Panc1 (cell line): ENCODE measurements around the gene DNASE1L2. TPM values are rescaled to one million over a fixed set of nuclear protein-coding genes. Genes with fewer than 3 reads are reported as not detected.

Source experiments
- ATAC-seq: fragments of 200-7000 bp; cut with Tn5 transposase; 2 replicates; pipeline ENCODE4 v1.9.1; 2020; ENCODE audit warnings: mild to moderate bottlenecking, moderate library complexity
- BruUV-seq: library from RNA; stranded (reverse); fragments of 400-500 nt; replicated peaks from 2 replicates; lab custom pipeline; 2021; lab: Mats Ljungman, UMichigan
- CTCF ChIA-PET: fragments of 300-600 bp; sonication (Branson Sonifier 250); formaldehyde crosslinking; loops from one replicate; lab custom pipeline; 2022; ENCODE audit warnings: antibody characterized with exemption; lab: Charles Lee
- POLR2A ChIA-PET: fragments of 300-600 bp; sonication (Branson Sonifier 250); formaldehyde crosslinking; loops from one replicate; lab custom pipeline; 2022; ENCODE audit warnings: antibody characterized with exemption; lab: Charles Lee
- DNase-seq: peaks from one replicate; pipeline ENCODE4 v3.0.0-alpha.2; 2010; ENCODE audit warnings: low read depth, low spot score
- H3K27ac ChIP-seq: 2 replicates; pipeline ENCODE4 v1.5.1; 2011; ENCODE audit warnings: mild to moderate bottlenecking, low read length, inconsistent platforms
- H3K27me3 ChIP-seq: fragments of 200-500 bp; sonication (Bioruptor generic); 2 replicates; pipeline ENCODE4 v1.6.0; 2014; ENCODE audit warnings: low read length, inconsistent platforms; ENCODE audit not compliant: control insufficient read depth, insufficient read depth
- H3K36me3 ChIP-seq: fragments of 200-500 bp; sonication (Bioruptor generic); 2 replicates; pipeline ENCODE4 v1.5.1; 2014; ENCODE audit warnings: inconsistent platforms, mild to moderate bottlenecking, low read length, moderate library complexity; ENCODE audit not compliant: control insufficient read depth, insufficient read depth
- H3K4me1 ChIP-seq: 2 replicates; pipeline ENCODE4 v1.5.1; 2011; ENCODE audit warnings: inconsistent platforms, mild to moderate bottlenecking, low read length, moderate library complexity; ENCODE audit not compliant: control insufficient read depth, insufficient read depth
- H3K4me3 ChIP-seq, 2 experiments: 2 replicates each; pipeline ENCODE4 v1.5.1; 2011 to 2012; ENCODE audit warnings: low read depth in 2 of 2, low read length in 2 of 2, mild to moderate bottlenecking in 2 of 2, inconsistent platforms in 1 of 2, moderate library complexity in 1 of 2
- H3K9me3 ChIP-seq: fragments of 200-500 bp; sonication (Bioruptor generic); 2 replicates; pipeline ENCODE4 v1.5.1; 2014; ENCODE audit warnings: low read depth, mild to moderate bottlenecking, inconsistent platforms, low read length, moderate library complexity; ENCODE audit not compliant: control insufficient read depth, insufficient read depth
- CTCF ChIP-seq: fragments of 450-650 bp; IDR thresholded peaks from 2 replicates; pipeline ENCODE4 v1.5.1; 2017; ENCODE audit warnings: mild to moderate bottlenecking
- POLR2AphosphoS5 ChIP-seq: IDR thresholded peaks from 2 replicates; pipeline ENCODE4 v1.6.1; 2012; ENCODE audit warnings: mild to moderate bottlenecking, low read depth, low read length, moderate library complexity
- REST ChIP-seq, 2 experiments: IDR thresholded peaks; 2 replicates each; pipeline ENCODE4 v1.6.1; 2011 to 2012; ENCODE audit warnings: low read depth in 2 of 2, control low read depth in 1 of 2, low read length in 1 of 2, mild to moderate bottlenecking in 1 of 2, moderate library complexity in 1 of 2; ENCODE audit not compliant: insufficient read depth in 1 of 2
- SIN3A ChIP-seq: IDR thresholded peaks from 2 replicates; pipeline ENCODE4 v1.6.1; 2012; ENCODE audit warnings: low read depth, mild to moderate bottlenecking, low read length, moderate library complexity, borderline replicate concordance; ENCODE audit not compliant: insufficient read depth
- TCF7L2 ChIP-seq: IDR thresholded peaks from 2 replicates; pipeline ENCODE4 v1.6.1; 2011; ENCODE audit warnings: mild to moderate bottlenecking, low read depth, low read length, inconsistent platforms
- in situ Hi-C: cut with HindIII; loops from 2 replicates; pipeline ENCODE4 v1.10.0; 2016; ENCODE audit warnings: low sequenced_read_pairs, low pct_unique_long_range_greater_than_20kb
- intact Hi-C: fragments of 100-400 bp; cut with micrococcal nuclease; formaldehyde crosslinking; loops from one replicate; pipeline ENCODE4 v1.10.0; 2022; ENCODE audit not compliant: unreplicated experiment
- total RNA-seq: library from RNA; stranded (reverse); gene quantifications from one replicate; pipeline ENCODE4 v1.2.1, GENCODE V29; 2021; ENCODE audit not compliant: unreplicated experiment

DNASE1L2 gene
- total RNA-seq, 1 experiment from 2014 or later = 4.4 TPM

- peaks cover 2% of the 10 kb centered on the region for H3K36me3 ChIP-seq
- in situ Hi-C loops = no loop called here
Observed at GRCh38 chr16:2243781-2244180, 7.5 kb downstream of the DNASE1L2 start.

GRCh38 chr16:2244301-2244700 is 8.1 kb downstream of the DNASE1L2 start:
- ATAC-seq (peak; percentile 36), DNase-seq (no peak)
- no TSS peak for BruUV-seq
- Histone ChIP-seq H3K4me3 (no peak overlapping the region), H3K36me3 (peaks cover 2% of the 10 kb centered on the region), H3K4me1 (peaks cover 2% of the 10 kb centered on the region; the same call in 1 of the 2 replicates), H3K27ac (no peak overlapping the region), H3K9me3 (no peaks in the 10 kb centered on the region), H3K27me3 (no peaks in the 10 kb centered on the region)
- CTCF ChIA-PET = no interaction called here
- intact Hi-C loops (no loop called here), in situ Hi-C loops (no loop called here)
- POLR2A ChIA-PET = no interaction called here
- TF ChIP-seq SIN3A = no peak
- peak; percentile 51; the same call in 1 of the 2 replicates for TF ChIP-seq CTCF
- no peak for TF ChIP-seq TCF7L2
- no peak for TF ChIP-seq REST (IDR thresholded peaks at IDR 0.05; ENCODE audit: insufficient read depth in 1 of 2, low read depth in 2 of 2, low read length in 1 of 2)

More at GRCh38 chr16:2243781-2244180, 7.5 kb downstream of the DNASE1L2 start:
- DNase-seq = no peak
- no TSS peak for BruUV-seq
- no peak for TF ChIP-seq SIN3A
- no peak for TF ChIP-seq POLR2AphosphoS5
- no peak for TF ChIP-seq REST (IDR thresholded peaks at IDR 0.05; ENCODE audit: insufficient read depth in 1 of 2, low read depth in 2 of 2, low read length in 1 of 2)
- TF ChIP-seq TCF7L2 = no peak
- no peak for TF ChIP-seq CTCF
- Histone ChIP-seq H3K4me1 (peaks cover 3% of the 10 kb centered on the region; the same call in 1 of the 2 replicates), H3K27ac (no peak overlapping the region), H3K27me3 (no peaks in the 10 kb centered on the region), H3K4me3 (no peak overlapping the region), H3K9me3 (no peaks in the 10 kb centered on the region)
- intact Hi-C loops = no loop called here
- ATAC-seq = no peak
- ChIA-PET POLR2A (no interaction called here), CTCF (no interaction called here)
